C4-2B (cell line): Measurements from ENCODE around the gene EPHB4.

Experiments used
- CTCF ChIP-seq: fragments of 450-650 bp; conservative IDR thresholded peaks from 2 replicates; pipeline ENCODE4 v1.5.1; 2017; ENCODE audit warnings: mild to moderate bottlenecking
- ZFX ChIP-seq: fragments of 450-650 bp; IDR thresholded peaks from 2 replicates; pipeline ENCODE4 v1.6.1; 2017

- TF ChIP-seq CTCF, result no peak
- no peak for TF ChIP-seq ZFX
These were observed 48.0 kb upstream of the EPHB4 start for GRCh38 chr7:100875356-100875751.
